Neural progenitor cell (in vitro differentiated cells): ENCODE results near the gene TBC1D14. TPM values are rescaled to one million over a fixed set of nuclear protein-coding genes. Genes with fewer than 3 reads are reported as not detected.
A peak's percentile ranks its signal among the peaks of the same experiment; 100 is the strongest.

ENCODE experiments used
- DNase-seq: peaks from one replicate; pipeline ENCODE4 v3.0.0-alpha.2; 2016; ENCODE audit warnings: low spot score
- H2AFZ ChIP-seq: fragments of 200-600 bp; sonication (generic); replicated peaks from 2 replicates; pipeline ENCODE4 v1.6.1; 2016; ENCODE audit warnings: antibody characterized with exemption
- H3F3A ChIP-seq: fragments of 200-600 bp; sonication (generic); 2 replicates; pipeline ENCODE4 v1.6.1; 2016; ENCODE audit warnings: antibody characterized with exemption, low read depth
- H3K27ac ChIP-seq: fragments of 200-600 bp; sonication (generic); 2 replicates; pipeline ENCODE4 v1.5.1; 2016; ENCODE audit warnings: mild to moderate bottlenecking
- H3K27me3 ChIP-seq: fragments of 200-600 bp; sonication (generic); 2 replicates; pipeline ENCODE4 v1.6.1; 2016; ENCODE audit warnings: mild to moderate bottlenecking, moderate library complexity
- H3K36me3 ChIP-seq: fragments of 200-600 bp; sonication (generic); 2 replicates; pipeline ENCODE4 v1.5.1; 2016
- H3K4me1 ChIP-seq: fragments of 200-600 bp; sonication (generic); 2 replicates; pipeline ENCODE4 v1.6.1; 2016; ENCODE audit warnings: mixed run types
- H3K4me2 ChIP-seq: fragments of 200-600 bp; sonication (generic); 2 replicates; pipeline ENCODE4 v1.6.1; 2016
- H3K4me3 ChIP-seq: fragments of 200-600 bp; sonication (generic); 2 replicates; pipeline ENCODE4 v1.5.1; 2016
- H3K79me2 ChIP-seq: fragments of 200-600 bp; sonication (generic); 2 replicates; pipeline ENCODE4 v1.6.1; 2016; ENCODE audit warnings: low read depth
- H3K9ac ChIP-seq: fragments of 200-600 bp; sonication (generic); 2 replicates; pipeline ENCODE4 v1.6.1; 2016
- H3K9me3 ChIP-seq: fragments of 200-600 bp; sonication (generic); 2 replicates; pipeline ENCODE4 v1.5.1; 2016; ENCODE audit warnings: low read depth
- H4K20me1 ChIP-seq: fragments of 200-600 bp; sonication (generic); 2 replicates; pipeline ENCODE4 v1.6.1; 2016; ENCODE audit warnings: low read depth
- H3K27ac Mint-ChIP-seq: 3 replicates; pipeline ENCODE4 v1.8.0; 2021; ENCODE audit warnings: mixed read lengths
- H3K27me3 Mint-ChIP-seq: 2 replicates; pipeline ENCODE4 v1.8.0; 2022; ENCODE audit warnings: low read depth, mild to moderate bottlenecking, inconsistent platforms, moderate library complexity, mixed read lengths; ENCODE audit not compliant: insufficient read depth
- H3K36me3 Mint-ChIP-seq: 3 replicates; pipeline ENCODE4 v1.8.0; 2021; ENCODE audit warnings: mixed read lengths
- H3K4me1 Mint-ChIP-seq: 3 replicates; pipeline ENCODE4 v1.8.0; 2021; ENCODE audit warnings: mixed read lengths
- H3K4me3 Mint-ChIP-seq: 3 replicates; pipeline ENCODE4 v1.8.0; 2021; ENCODE audit warnings: mild to moderate bottlenecking, moderate library complexity, mixed read lengths
- H3K9me3 Mint-ChIP-seq: 3 replicates; pipeline ENCODE4 v1.8.0; 2020; ENCODE audit warnings: mixed read lengths
- CTCF ChIP-seq: fragments of 200-600 bp; sonication (generic); IDR thresholded peaks from 2 replicates; pipeline ENCODE4 v1.5.1; 2017; ENCODE audit warnings: antibody characterized with exemption, mild to moderate bottlenecking
- EZH2 ChIP-seq: fragments of 200-600 bp; sonication (generic); IDR thresholded peaks from 2 replicates; pipeline ENCODE4 v1.6.1; 2017; ENCODE audit warnings: antibody characterized with exemption, mild to moderate bottlenecking, moderate library complexity
- EZH2phosphoT487 ChIP-seq: fragments of 200-600 bp; sonication (generic); IDR thresholded peaks from 2 replicates; pipeline ENCODE4 v1.6.1; 2017; ENCODE audit warnings: antibody characterized with exemption
- total RNA-seq: library from RNA; depleted of rRNA; stranded (reverse); fragments of >200 nt; gene quantifications from 2 replicates; pipeline ENCODE4 v1.2.3, GENCODE V29; 2015; ENCODE audit warnings: low replicate concordance

The TBC1D14 gene
- total RNA-seq, 1 donor from 2014 or later: 47.9 TPM

DNA sequence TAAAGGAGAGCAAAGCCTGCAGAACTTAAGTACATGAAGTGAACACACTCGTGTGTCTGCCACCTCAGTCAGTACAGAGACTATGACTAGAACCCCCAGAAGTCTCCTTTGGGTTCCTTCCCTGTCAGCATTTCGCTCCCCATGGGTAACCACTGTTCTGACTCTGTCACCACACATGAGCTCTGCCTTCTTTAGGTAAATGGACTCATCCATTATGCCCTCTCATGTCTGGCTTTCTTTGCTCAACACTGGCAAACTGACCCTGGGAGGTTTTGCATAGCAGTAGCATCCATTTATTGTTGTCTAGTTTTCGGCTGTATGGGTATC, 38.5 kb downstream of the TBC1D14 start:
- H3K27me3 Mint-ChIP-seq: no peaks in the 10 kb centered on the region
- Histone ChIP-seq H3K27ac (no peak overlapping the region), H3K4me1 (peaks cover 25% of the 10 kb centered on the region), H3K9me3 (no peaks in the 10 kb centered on the region), H3K27me3 (no peaks in the 10 kb centered on the region), H3K4me2 (no peak overlapping the region), H3K9ac (no peak overlapping the region), H3K36me3 (no peaks in the 10 kb centered on the region), H2AFZ (no peak overlapping the region), H4K20me1 (peaks cover 46% of the 10 kb centered on the region), H3K4me3 (no peak overlapping the region), H3K79me2 (peaks cover 75% of the 10 kb centered on the region), H3F3A (peaks cover 11% of the 10 kb centered on the region)
- peaks cover 11% of the 10 kb centered on the region for H3K9me3 Mint-ChIP-seq
- TF ChIP-seq CTCF: no peak
- no peak for TF ChIP-seq EZH2
- no peak for TF ChIP-seq EZH2phosphoT487
- H3K27ac Mint-ChIP-seq: no peak overlapping the region
- no peak overlapping the region for H3K4me3 Mint-ChIP-seq
- peaks cover 39% of the 10 kb centered on the region for H3K4me1 Mint-ChIP-seq
- no peak for DNase-seq
- H3K36me3 Mint-ChIP-seq: peaks cover 10% of the 10 kb centered on the region

DNA sequence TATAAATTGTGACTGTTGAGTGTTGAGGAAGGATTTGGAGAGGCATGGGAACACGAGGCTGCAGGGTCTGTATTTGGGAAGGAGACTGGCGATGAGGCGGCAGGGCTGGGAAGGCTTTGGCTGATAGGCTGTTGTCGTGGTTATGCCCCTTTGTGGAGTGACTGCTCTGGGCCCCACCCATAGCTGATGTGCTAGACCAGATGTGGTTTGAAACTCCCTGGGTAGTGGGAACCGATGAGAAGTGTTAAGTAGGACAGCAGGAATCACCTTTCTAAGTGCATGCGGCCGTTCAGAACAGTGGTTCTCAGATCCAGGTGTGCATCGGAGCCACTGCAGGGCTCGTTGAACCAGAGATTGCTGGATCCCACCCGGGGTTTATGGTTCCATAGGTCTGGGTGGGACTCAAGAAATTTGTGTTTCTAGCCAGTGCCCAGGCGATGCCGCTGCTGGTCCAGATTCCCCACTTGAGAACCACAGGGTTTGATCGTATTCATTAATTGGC, 42.3 kb downstream of the TBC1D14 start:
- H3K4me1 Mint-ChIP-seq: peaks cover 35% of the 10 kb centered on the region
- Histone ChIP-seq H3K9me3 (no peaks in the 10 kb centered on the region), H3K36me3 (no peaks in the 10 kb centered on the region), H3F3A (peaks cover 18% of the 10 kb centered on the region), H2AFZ (no peak overlapping the region), H4K20me1 (peaks cover 45% of the 10 kb centered on the region), H3K4me1 (peaks cover 23% of the 10 kb centered on the region), H3K4me2 (peak overlapping the region; percentile 25), H3K9ac (no peak overlapping the region), H3K27me3 (no peaks in the 10 kb centered on the region), H3K79me2 (peaks cover 88% of the 10 kb centered on the region), H3K27ac (no peak overlapping the region), H3K4me3 (no peak overlapping the region)
- no peak for DNase-seq
- peaks cover 11% of the 10 kb centered on the region for H3K9me3 Mint-ChIP-seq
- H3K27ac Mint-ChIP-seq: peak overlapping the region; percentile 0
- no peak for TF ChIP-seq CTCF
- no peak for TF ChIP-seq EZH2phosphoT487
- no peak for TF ChIP-seq EZH2
- no peak overlapping the region for H3K4me3 Mint-ChIP-seq
- H3K27me3 Mint-ChIP-seq: no peaks in the 10 kb centered on the region
- H3K36me3 Mint-ChIP-seq: peaks cover 8% of the 10 kb centered on the region

DNA sequence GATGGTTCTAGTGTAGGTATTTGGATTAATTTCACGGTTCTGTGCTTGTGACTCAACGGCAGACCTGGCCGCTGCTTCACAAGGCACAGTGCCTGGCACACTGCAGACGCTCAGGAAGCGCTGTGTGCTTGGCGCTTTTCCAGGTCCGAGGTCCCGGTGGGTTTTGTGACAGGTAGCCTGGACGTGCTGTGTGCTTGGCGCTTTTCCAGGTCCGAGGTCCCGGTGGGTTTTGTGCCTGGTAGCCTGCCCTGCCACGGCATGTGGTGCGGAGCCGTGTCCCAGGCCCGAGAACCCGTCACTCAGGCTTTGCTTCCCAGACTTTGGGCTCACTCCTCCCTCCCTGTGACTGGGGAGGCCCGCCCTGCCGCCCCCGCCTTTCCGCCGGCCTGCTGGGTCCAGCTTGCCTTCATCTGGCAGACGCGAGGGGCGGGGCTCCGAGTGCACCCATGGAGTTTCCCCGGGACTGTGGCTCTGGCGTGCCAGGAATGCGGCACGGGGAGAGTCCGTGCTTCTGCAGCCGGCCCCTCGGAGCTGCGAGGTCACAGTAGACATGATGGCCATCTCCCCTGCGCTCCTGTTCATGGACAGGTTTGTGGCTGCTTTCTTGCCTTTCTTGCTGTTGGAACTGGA, 44.2 kb downstream of the TBC1D14 start:
- H3K4me1 Mint-ChIP-seq: peaks cover 30% of the 10 kb centered on the region
- Histone ChIP-seq H3K79me2 (peaks cover 93% of the 10 kb centered on the region), H3K4me2 (no peak overlapping the region), H3F3A (peaks cover 21% of the 10 kb centered on the region), H2AFZ (no peak overlapping the region), H3K4me1 (peaks cover 26% of the 10 kb centered on the region), H3K27ac (no peak overlapping the region), H3K9me3 (no peaks in the 10 kb centered on the region), H3K27me3 (no peaks in the 10 kb centered on the region), H3K9ac (no peak overlapping the region), H4K20me1 (peaks cover 54% of the 10 kb centered on the region), H3K4me3 (no peak overlapping the region), H3K36me3 (no peaks in the 10 kb centered on the region)
- H3K36me3 Mint-ChIP-seq: peaks cover 4% of the 10 kb centered on the region
- no peaks in the 10 kb centered on the region for H3K27me3 Mint-ChIP-seq
- TF ChIP-seq EZH2 (no peak), CTCF (no peak), EZH2phosphoT487 (no peak)
- peak overlapping the region; percentile 48 for H3K4me3 Mint-ChIP-seq
- peak overlapping the region; percentile 83 for H3K27ac Mint-ChIP-seq
- peak; percentile 85 for DNase-seq
- H3K9me3 Mint-ChIP-seq: peaks cover 9% of the 10 kb centered on the region
